Thymus (tissue), 11 donors: ENCODE results near the gene UBE2I. TPM values are rescaled to one million over a fixed set of nuclear protein-coding genes. Genes with fewer than 3 reads are reported as not detected.

Source experiments
- DNase-seq, 9 donors: peaks; one replicate each; pipeline ENCODE4 v3.0.0-alpha.2; 2013; ENCODE audit warnings: low spot score in 9 of 9, low read depth in 6 of 9, missing footprints in 1 of 9
- H3K27ac ChIP-seq, 2 donors: one replicate each; pipeline ENCODE4 v1.5.1; 2013; ENCODE audit warnings: control low read depth in 1 of 2, low read depth in 1 of 2, low read length in 1 of 2, mild to moderate bottlenecking in 1 of 2, moderate library complexity in 1 of 2
- H3K27me3 ChIP-seq, 2 donors: one replicate each; pipeline ENCODE4 v1.5.1; 2013; ENCODE audit warnings: low read length in 1 of 2; ENCODE audit not compliant: control insufficient read depth in 2 of 2, insufficient read depth in 1 of 2
- H3K36me3 ChIP-seq, 2 donors: one replicate each; pipeline ENCODE4 v1.5.1; 2013; ENCODE audit warnings: low read length in 1 of 2, mild to moderate bottlenecking in 1 of 2, moderate library complexity in 1 of 2; ENCODE audit not compliant: control insufficient read depth in 2 of 2, insufficient read depth in 2 of 2
- H3K4me1 ChIP-seq, 2 donors: one replicate each; pipeline ENCODE4 v1.5.1; 2013; ENCODE audit warnings: low read length in 2 of 2; ENCODE audit not compliant: control insufficient read depth in 2 of 2, insufficient read depth in 2 of 2
- H3K4me3 ChIP-seq, 2 donors: one replicate each; pipeline ENCODE4 v1.5.1; 2013; ENCODE audit warnings: low read length in 2 of 2, control low read depth in 1 of 2, mild to moderate bottlenecking in 1 of 2
- H3K9me3 ChIP-seq, 2 donors: one replicate each; pipeline ENCODE4 v1.5.1; 2013; ENCODE audit warnings: low read length in 1 of 2, mild to moderate bottlenecking in 1 of 2; ENCODE audit not compliant: control insufficient read depth in 2 of 2, insufficient read depth in 1 of 2
- WGBS: extraction: QIAGEN DNeasy Blood & Tissue Kit; methylation state at CpG from one replicate; pipeline ENCODE4 v1.1.7; 2013; 5-methylcytosine and 5-hydroxymethylcytosine counted together
- polyA plus RNA-seq: library from polyadenylated mRNA; stranded (reverse); fragments of 200-250 nt; gene quantifications from one replicate; pipeline ENCODE4 v1.2.3, GENCODE V29; 2013
- total RNA-seq: library from RNA; stranded (reverse); fragments of 120-200 nt; gene quantifications from one replicate; pipeline ENCODE4 v1.2.4, GENCODE V29; 2013
- donor health status: healthy.

Gene UBE2I
- total and polyA plus RNA-seq, 2 donors: 58.5 to 105 TPM

- Histone ChIP-seq H3K36me3 (no peaks in the 10 kb centered on the region), H3K9me3 (no peaks in the 10 kb centered on the region), H3K4me3 (no peak overlapping the region), H3K27me3 (peaks cover 9 to 53% of the 10 kb centered on the region in 2 donors), H3K27ac (no peak overlapping the region), H3K4me1 (no peaks in the 10 kb centered on the region)
- WGBS: 91% methylated on average over 29 of the region's 29 CpGs
- DNase-seq: no peak
Measured at GRCh38 chr16:1279945-1280589, 29.4 kb upstream of the UBE2I start.

- 81% methylated on average over 8 of the region's 8 CpGs for WGBS
- Histone ChIP-seq H3K36me3 (no peaks in the 10 kb centered on the region), H3K4me3 (no peak overlapping the region), H3K27ac (no peak overlapping the region), H3K4me1 (no peaks in the 10 kb centered on the region), H3K9me3 (no peaks in the 10 kb centered on the region), H3K27me3 (peaks cover 9 to 59% of the 10 kb centered on the region in 2 donors)
- no peak for DNase-seq
Measured at GRCh38 chr16:1280783-1281182, 28.7 kb upstream of the UBE2I start.

GRCh38 chr16:1281517-1281916 is 27.9 kb upstream of the UBE2I start:
- Histone ChIP-seq H3K4me1 (no peaks in the 10 kb centered on the region), H3K27ac (no peak overlapping the region), H3K36me3 (no peaks in the 10 kb centered on the region), H3K9me3 (no peaks in the 10 kb centered on the region), H3K27me3 (peaks cover 9 to 63% of the 10 kb centered on the region in 2 donors), H3K4me3 (no peak overlapping the region)
- no peak for DNase-seq
- 92% methylated on average over 16 of the region's 16 CpGs for WGBS

- WGBS: 91% methylated on average over 17 of the region's 17 CpGs
Measured at GRCh38 chr16:1282324-1282973, 27.0 kb upstream of the UBE2I start.

GRCh38 chr16:1283296-1283695 is 26.1 kb upstream of the UBE2I start:
- Histone ChIP-seq H3K27ac (no peak overlapping the region), H3K36me3 (no peaks in the 10 kb centered on the region), H3K9me3 (no peaks in the 10 kb centered on the region), H3K4me3 (no peak overlapping the region), H3K4me1 (peaks cover 0 to 2% of the 10 kb centered on the region in 2 donors), H3K27me3 (peaks cover 10 to 65% of the 10 kb centered on the region in 2 donors)
- 54% methylated on average over 17 of the region's 17 CpGs for WGBS
- DNase-seq: no peak

More at GRCh38 chr16:1282324-1282973, 27.0 kb upstream of the UBE2I start:
- H3K27ac ChIP-seq: no peak overlapping the region
- no peaks in the 10 kb centered on the region for H3K9me3 ChIP-seq
- H3K36me3 ChIP-seq: no peaks in the 10 kb centered on the region
- no peaks in the 10 kb centered on the region for H3K4me1 ChIP-seq
- H3K27me3 ChIP-seq: peaks cover 11 to 65% of the 10 kb centered on the region in 2 donors
- no peak overlapping the region for H3K4me3 ChIP-seq
- no peak for DNase-seq

- WGBS: 92% methylated on average over 16 of the region's 16 CpGs
- peaks cover 0 to 2% of the 10 kb centered on the region in 2 donors for H3K4me1 ChIP-seq
- H3K27me3 ChIP-seq: peaks cover 15 to 65% of the 10 kb centered on the region in 2 donors
- no peaks in the 10 kb centered on the region for H3K36me3 ChIP-seq
- no peak for DNase-seq
- no peak overlapping the region for H3K4me3 ChIP-seq
- H3K9me3 ChIP-seq: no peaks in the 10 kb centered on the region
- H3K27ac ChIP-seq: no peak overlapping the region
Measured at GRCh38 chr16:1283996-1284616, 25.3 kb upstream of the UBE2I start.

GRCh38 chr16:1285669-1286512 is 23.5 kb upstream of the UBE2I start:
- no peak overlapping the region for H3K27ac ChIP-seq

GRCh38 chr16:1286513-1287094 is 22.8 kb upstream of the UBE2I start:
- H3K4me3 ChIP-seq: no peak overlapping the region
- 90% methylated on average over 25 of the region's 25 CpGs for WGBS
- H3K27ac ChIP-seq: no peak overlapping the region
- peaks cover 0 to 2% of the 10 kb centered on the region in 2 donors for H3K4me1 ChIP-seq
- DNase-seq: no peak
- peaks cover 0 to 6% of the 10 kb centered on the region in 2 donors for H3K9me3 ChIP-seq
- H3K36me3 ChIP-seq: no peaks in the 10 kb centered on the region
- peaks cover 32 to 82% of the 10 kb centered on the region in 2 donors for H3K27me3 ChIP-seq

More at GRCh38 chr16:1285669-1286512, 23.5 kb upstream of the UBE2I start:
- WGBS: 81% methylated on average over 38 of the region's 38 CpGs
- Histone ChIP-seq H3K4me1 (peaks cover 0 to 2% of the 10 kb centered on the region in 2 donors), H3K9me3 (peaks cover 0 to 6% of the 10 kb centered on the region in 2 donors), H3K36me3 (no peaks in the 10 kb centered on the region), H3K4me3 (no peak overlapping the region), H3K27me3 (peaks cover 25 to 75% of the 10 kb centered on the region in 2 donors)
- DNase-seq: no peak
